Sigmoid colon (tissue), 4 donors: ENCODE data around the gene SLC16A13.

ENCODE experiments used
- POLR2A ChIP-seq, 2 donors: fragments of 450-650 bp; IDR thresholded peaks; one replicate each; pipeline ENCODE4 v1.6.1; 2016; ENCODE audit warnings: antibody characterized with exemption in 2 of 2, mild to moderate bottlenecking in 2 of 2, moderate library complexity in 2 of 2
- POLR2AphosphoS5 ChIP-seq, 4 donors: sonication (generic); formaldehyde crosslinking; IDR thresholded peaks; one replicate each; pipeline ENCODE4 v1.6.1; 2017; ENCODE audit warnings: antibody characterized with exemption in 4 of 4
- TF ChIP-seq, protein P1 (sequence below), 4 experiments: fragments of 450-650 bp in 3 of 4; fragments of 200-600 bp in 1 of 4; IDR thresholded peaks; one replicate each; pipeline ENCODE4 v1.5.1; 2016 to 2019; ENCODE audit warnings: antibody characterized with exemption in 4 of 4, mild to moderate bottlenecking in 3 of 4, moderate library complexity in 2 of 4

DNA sequence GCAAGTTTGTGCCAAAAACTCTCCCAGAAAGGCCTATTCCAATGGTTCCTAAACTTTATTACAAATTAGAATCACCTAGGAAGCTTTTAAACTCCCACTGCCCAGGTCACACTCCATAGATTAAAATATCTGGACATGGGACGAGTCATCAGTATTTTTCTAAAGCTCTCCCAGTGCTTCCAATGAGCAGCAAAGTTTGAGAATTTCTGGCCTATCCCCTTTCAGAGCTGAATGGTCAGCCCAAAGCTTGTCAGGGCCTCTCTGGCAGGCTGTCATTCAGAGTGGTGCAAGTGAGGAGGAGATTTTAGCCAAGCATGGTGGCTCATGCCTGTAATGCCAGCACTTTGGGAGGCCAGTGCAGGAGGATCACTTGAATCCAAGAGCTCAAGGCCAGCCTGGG, 10.6 kb upstream of the SLC16A13 start:
- TF ChIP-seq, protein P1, sequence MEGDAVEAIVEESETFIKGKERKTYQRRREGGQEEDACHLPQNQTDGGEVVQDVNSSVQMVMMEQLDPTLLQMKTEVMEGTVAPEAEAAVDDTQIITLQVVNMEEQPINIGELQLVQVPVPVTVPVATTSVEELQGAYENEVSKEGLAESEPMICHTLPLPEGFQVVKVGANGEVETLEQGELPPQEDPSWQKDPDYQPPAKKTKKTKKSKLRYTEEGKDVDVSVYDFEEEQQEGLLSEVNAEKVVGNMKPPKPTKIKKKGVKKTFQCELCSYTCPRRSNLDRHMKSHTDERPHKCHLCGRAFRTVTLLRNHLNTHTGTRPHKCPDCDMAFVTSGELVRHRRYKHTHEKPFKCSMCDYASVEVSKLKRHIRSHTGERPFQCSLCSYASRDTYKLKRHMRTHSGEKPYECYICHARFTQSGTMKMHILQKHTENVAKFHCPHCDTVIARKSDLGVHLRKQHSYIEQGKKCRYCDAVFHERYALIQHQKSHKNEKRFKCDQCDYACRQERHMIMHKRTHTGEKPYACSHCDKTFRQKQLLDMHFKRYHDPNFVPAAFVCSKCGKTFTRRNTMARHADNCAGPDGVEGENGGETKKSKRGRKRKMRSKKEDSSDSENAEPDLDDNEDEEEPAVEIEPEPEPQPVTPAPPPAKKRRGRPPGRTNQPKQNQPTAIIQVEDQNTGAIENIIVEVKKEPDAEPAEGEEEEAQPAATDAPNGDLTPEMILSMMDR (IDR thresholded peaks at IDR 0.05), result no peak
- no peak for TF ChIP-seq POLR2A (IDR thresholded peaks at IDR 0.05)
- no peak for TF ChIP-seq POLR2AphosphoS5 (IDR thresholded peaks at IDR 0.05)
